Sigmoid colon (tissue), 7 donors: ENCODE data around the gene REX1BD. TPM values are rescaled to one million over a fixed set of nuclear protein-coding genes. Genes with fewer than 3 reads are reported as not detected.

Source experiments
- DNase-seq: peaks from one replicate; pipeline ENCODE4 v3.0.0-alpha.2; 2019
- H3K27ac ChIP-seq, 4 donors: fragments of 200-600 bp; sonication (generic); one replicate each; pipeline ENCODE4 v1.5.1; 2016 to 2019; ENCODE audit warnings: mild to moderate bottlenecking in 1 of 4
- H3K27me3 ChIP-seq, 3 donors: fragments of 200-600 bp; sonication (generic); one replicate each; pipeline ENCODE4 v1.5.1; 2019; ENCODE audit warnings: mild to moderate bottlenecking in 1 of 3
- H3K36me3 ChIP-seq, 4 donors: fragments of 200-600 bp; sonication (generic); one replicate each; pipeline ENCODE4 v1.5.1; 2016 to 2019
- H3K4me1 ChIP-seq, 4 donors: fragments of 200-600 bp; sonication (generic); one replicate each; pipeline ENCODE4 v1.5.1; 2017 to 2019
- H3K4me3 ChIP-seq, 4 donors: fragments of 200-600 bp; sonication (generic); one replicate each; pipeline ENCODE4 v1.5.1; 2017 to 2019; ENCODE audit warnings: mild to moderate bottlenecking in 2 of 4, moderate library complexity in 1 of 4
- H3K9me3 ChIP-seq, 4 donors: fragments of 200-600 bp in 3 of 4; sonication (generic) in 3 of 4; one replicate each; pipeline versions ENCODE4 v1.5.1 to v1.6.1; 2013 to 2019
- CTCF ChIP-seq, 4 experiments: fragments of 450-650 bp in 3 of 4; fragments of 200-600 bp in 1 of 4; IDR thresholded peaks; one replicate each; pipeline ENCODE4 v1.5.1; 2016 to 2019; ENCODE audit warnings: antibody characterized with exemption in 4 of 4, mild to moderate bottlenecking in 3 of 4, moderate library complexity in 2 of 4
- EP300 ChIP-seq, 4 donors: sonication (generic); formaldehyde crosslinking; IDR thresholded peaks; one replicate each; pipeline ENCODE4 v1.6.1; 2017; ENCODE audit warnings: antibody characterized with exemption in 4 of 4
- POLR2A ChIP-seq, 2 donors: fragments of 450-650 bp; IDR thresholded peaks; one replicate each; pipeline ENCODE4 v1.6.1; 2016; ENCODE audit warnings: antibody characterized with exemption in 2 of 2, mild to moderate bottlenecking in 2 of 2, moderate library complexity in 2 of 2
- POLR2AphosphoS5 ChIP-seq, 4 donors: sonication (generic); formaldehyde crosslinking; IDR thresholded peaks; one replicate each; pipeline ENCODE4 v1.6.1; 2017; ENCODE audit warnings: antibody characterized with exemption in 4 of 4
- WGBS, 2 donors: extraction: QIAGEN DNeasy Blood & Tissue Kit; methylation state at CpG; one replicate each; pipeline ENCODE4 v1.1.7; 2013; 5-methylcytosine and 5-hydroxymethylcytosine counted together
- intact Hi-C: fragments of 100-400 bp; cut with DNase I; formaldehyde crosslinking; loops from one replicate; pipeline ENCODE4 v1.15.1; 2023
- polyA plus RNA-seq, 3 donors: library from polyadenylated mRNA; stranded (reverse); fragments of 200-250 nt; gene quantifications; one replicate each; pipeline ENCODE4 v1.2.3, GENCODE V29; 2013
- total RNA-seq, 4 donors: library from RNA; depleted of rRNA; stranded (reverse); fragments of >200 nt; gene quantifications; one replicate each; pipeline ENCODE4 v1.1.0, GENCODE V29; 2016
- donor health status: healthy with polysubstance abuse.
- donor health status: Bipolar disorder and iron deficiency.
- donor health status: healthy.

REX1BD gene
- total and polyA plus RNA-seq, 7 donors: 40.5 to 101 (median 76.7) TPM

GRCh38 chr19:18626906-18627305 lies 38.3 kb downstream of the REX1BD start:
- no peak for TF ChIP-seq CTCF (IDR thresholded peaks at IDR 0.05)
- no peak for TF ChIP-seq POLR2AphosphoS5 (IDR thresholded peaks at IDR 0.05)
- TF ChIP-seq EP300 (IDR thresholded peaks at IDR 0.05): no peak
- TF ChIP-seq POLR2A (IDR thresholded peaks at IDR 0.05): no peak
- DNase-seq: no peak
- no peaks in the 10 kb centered on the region for H3K9me3 ChIP-seq
- no peak overlapping the region for H3K4me3 ChIP-seq
- no peaks in the 10 kb centered on the region for H3K27me3 ChIP-seq
- 68 to 74% methylated on average over 2 of the region's 2 CpGs for WGBS, 2 donors
- intact Hi-C loops: no loop called here
- H3K36me3 ChIP-seq: no peaks in the 10 kb centered on the region
- no peak overlapping the region for H3K27ac ChIP-seq
- no peaks in the 10 kb centered on the region for H3K4me1 ChIP-seq

- intact Hi-C loops: no loop called here
- Histone ChIP-seq H3K27ac (peak overlapping the region in 2 of 4 donors; percentile 7 to 40), H3K4me3 (no peak overlapping the region), H3K27me3 (no peaks in the 10 kb centered on the region), H3K36me3 (no peaks in the 10 kb centered on the region), H3K4me1 (no peaks in the 10 kb centered on the region), H3K9me3 (no peaks in the 10 kb centered on the region)
- WGBS, 2 donors: 71% methylated on average over 15 of the region's 15 CpGs
- DNase-seq: no peak
- TF ChIP-seq EP300 (IDR thresholded peaks at IDR 0.05) (peak in 2 of 4 donors; percentile 92 to 94), CTCF (IDR thresholded peaks at IDR 0.05) (no peak), POLR2AphosphoS5 (IDR thresholded peaks at IDR 0.05) (peak; percentile 49 to 83 (median 70))
Measured at GRCh38 chr19:18629166-18630088, 40.8 kb downstream of the REX1BD start.

- intact Hi-C loops: no loop called here
- Histone ChIP-seq H3K4me3 (no peak overlapping the region), H3K9me3 (no peaks in the 10 kb centered on the region), H3K27me3 (no peaks in the 10 kb centered on the region), H3K36me3 (no peaks in the 10 kb centered on the region), H3K4me1 (peaks cover 0 to 24% (median 17%) of the 10 kb centered on the region in 4 donors), H3K27ac (no peak overlapping the region)
- TF ChIP-seq EP300 (IDR thresholded peaks at IDR 0.05) (no peak), CTCF (IDR thresholded peaks at IDR 0.05) (no peak), POLR2AphosphoS5 (IDR thresholded peaks at IDR 0.05) (no peak), POLR2A (IDR thresholded peaks at IDR 0.05) (no peak)
- WGBS, 2 donors: 39 to 62% methylated on average over 8 of the region's 8 CpGs
- no peak for DNase-seq
Measured at GRCh38 chr19:18633321-18633720, 44.7 kb downstream of the REX1BD start.

GRCh38 chr19:18634612-18635297 lies 46.2 kb downstream of the REX1BD start:
- Histone ChIP-seq H3K9me3 (no peaks in the 10 kb centered on the region), H3K4me3 (no peak overlapping the region), H3K4me1 (peaks cover 0 to 25% (median 20%) of the 10 kb centered on the region in 4 donors), H3K27me3 (no peaks in the 10 kb centered on the region), H3K36me3 (no peaks in the 10 kb centered on the region), H3K27ac (peak overlapping the region in 1 of 4 donors; percentile 88)
- TF ChIP-seq EP300 (IDR thresholded peaks at IDR 0.05): no peak
- no peak for TF ChIP-seq POLR2A (IDR thresholded peaks at IDR 0.05)
- no peak for TF ChIP-seq POLR2AphosphoS5 (IDR thresholded peaks at IDR 0.05)
- TF ChIP-seq CTCF (IDR thresholded peaks at IDR 0.05): no peak
- no peak for DNase-seq
- intact Hi-C loops: loop anchor here (5.0 kb wide), 1 partner anchor 553 kb away; no protein-coding TSS in a partner anchor
- 21 to 48% methylated on average over 12 of the region's 12 CpGs for WGBS, 2 donors
